Urinary bladder (tissue), 4 donors: ENCODE measurements around the gene SLC17A3. TPM values are rescaled to one million over a fixed set of nuclear protein-coding genes. Genes with fewer than 3 reads are reported as not detected.

Experiments
- DNase-seq: peaks from one replicate; pipeline ENCODE4 v3.0.0-alpha.2; 2015; ENCODE audit errors: extremely low spot score
- H3K27ac ChIP-seq: one replicate; pipeline ENCODE4 v1.5.1; 2013; ENCODE audit warnings: low read depth, mild to moderate bottlenecking, moderate library complexity
- H3K36me3 ChIP-seq: one replicate; pipeline ENCODE4 v1.6.1; 2013; ENCODE audit warnings: mild to moderate bottlenecking, moderate library complexity; ENCODE audit not compliant: insufficient read depth
- H3K4me1 ChIP-seq: one replicate; pipeline ENCODE4 v1.6.1; 2013; ENCODE audit warnings: mild to moderate bottlenecking, moderate library complexity; ENCODE audit not compliant: insufficient read depth
- H3K4me3 ChIP-seq: one replicate; pipeline ENCODE4 v1.5.1; 2013; ENCODE audit warnings: low read depth, low read length
- WGBS: extraction: QIAGEN DNeasy Blood & Tissue Kit; methylation state at CpG from one replicate; pipeline ENCODE4 v1.1.7; 2013; 5-methylcytosine and 5-hydroxymethylcytosine counted together
- polyA plus RNA-seq: library from polyadenylated mRNA; stranded (reverse); fragments of 200-250 nt; gene quantifications from one replicate; pipeline ENCODE4 v1.2.3, GENCODE V29; 2013
- total RNA-seq: library from RNA; depleted of rRNA; stranded (reverse); fragments of >200 nt; gene quantifications from one replicate; pipeline ENCODE4 v1.2.3, GENCODE V29; 2014
- donor health status: healthy with polysubstance abuse.
- donor health status: healthy.

The SLC17A3 gene
- total and polyA plus RNA-seq, 2 donors, result not detected

GRCh38 chr6:25880601-25881000 lies 6.6 kb upstream of the SLC17A3 start:
- Histone ChIP-seq H3K4me1 (no peaks in the 10 kb centered on the region), H3K27ac (no peak overlapping the region), H3K36me3 (no peaks in the 10 kb centered on the region), H3K4me3 (no peak overlapping the region)
- no peak for DNase-seq
- WGBS, result 84% methylated on average over 4 of the region's 4 CpGs

- no peak for DNase-seq
- Histone ChIP-seq H3K4me1 (no peaks in the 10 kb centered on the region), H3K27ac (no peak overlapping the region), H3K4me3 (no peak overlapping the region), H3K36me3 (no peaks in the 10 kb centered on the region)
- 94% methylated on average over 2 of the region's 2 CpGs for WGBS
Measured at GRCh38 chr6:25878721-25879322, 4.8 kb upstream of the SLC17A3 start.

GRCh38 chr6:25875926-25876602 lies 2.0 kb upstream of the SLC17A3 start:
- 65% methylated on average over 3 of the region's 3 CpGs for WGBS
- H3K4me1 ChIP-seq, result no peaks in the 10 kb centered on the region
- no peak for DNase-seq
- H3K27ac ChIP-seq, result no peak overlapping the region
- no peaks in the 10 kb centered on the region for H3K36me3 ChIP-seq
- no peak overlapping the region for H3K4me3 ChIP-seq

DNA sequence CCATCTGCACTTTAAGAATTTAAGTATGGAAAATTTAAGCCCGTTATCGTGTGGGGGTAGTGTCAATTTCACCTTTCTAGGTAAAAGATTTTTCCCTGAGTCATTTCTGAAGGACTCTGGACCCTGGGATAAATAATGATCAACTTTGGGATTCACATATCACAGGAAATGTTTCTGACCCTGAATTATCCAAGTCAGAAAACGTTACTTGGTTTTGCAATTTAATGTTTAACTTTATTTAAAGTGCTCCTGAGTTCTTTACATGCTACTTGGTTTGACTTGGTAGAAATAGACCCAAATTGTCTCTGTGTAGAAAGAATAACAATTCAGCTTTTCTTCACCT lies 1.5 kb upstream of the SLC17A3 start:
- Histone ChIP-seq H3K4me3 (no peak overlapping the region), H3K4me1 (no peaks in the 10 kb centered on the region), H3K36me3 (no peaks in the 10 kb centered on the region), H3K27ac (no peak overlapping the region)
- DNase-seq, result no peak
- WGBS, result 70% methylated on average over 3 of the region's 3 CpGs

- Histone ChIP-seq H3K4me3 (no peak overlapping the region), H3K27ac (no peak overlapping the region), H3K36me3 (no peaks in the 10 kb centered on the region), H3K4me1 (no peaks in the 10 kb centered on the region)
- 84% methylated on average over 3 of the region's 3 CpGs for WGBS
- DNase-seq, result no peak
Measured at GRCh38 chr6:25874822-25875562, 949 bp upstream of the SLC17A3 start.

GRCh38 chr6:25872814-25873213 lies 1.2 kb downstream of the SLC17A3 start:
- no peaks in the 10 kb centered on the region for H3K4me1 ChIP-seq
- H3K4me3 ChIP-seq, result no peak overlapping the region
- no peak overlapping the region for H3K27ac ChIP-seq
- no peak for DNase-seq
- no peaks in the 10 kb centered on the region for H3K36me3 ChIP-seq
- WGBS, result 95% methylated on average over 1 of the region's 1 CpG

DNA sequence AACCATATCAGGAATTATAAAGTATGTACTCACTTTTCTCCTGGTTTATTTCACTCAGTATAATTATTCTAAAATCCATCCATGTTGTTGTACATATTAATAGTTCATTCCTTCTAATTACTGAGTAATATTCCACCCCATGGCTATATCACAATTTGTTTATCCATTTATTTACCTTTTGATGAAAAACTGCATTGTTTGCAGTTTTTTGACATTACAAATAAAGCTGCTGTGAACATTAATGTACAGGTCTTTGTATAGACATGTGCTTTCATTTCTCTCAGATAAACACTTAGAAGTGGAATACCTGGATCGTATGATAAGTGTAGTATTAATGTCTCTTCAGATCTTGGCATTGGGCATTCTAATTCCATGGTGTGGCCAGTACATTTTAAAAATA lies 4.2 kb downstream of the SLC17A3 start:
- Histone ChIP-seq H3K27ac (no peak overlapping the region), H3K4me1 (no peaks in the 10 kb centered on the region), H3K4me3 (no peak overlapping the region), H3K36me3 (no peaks in the 10 kb centered on the region)
- 71% methylated on average over 1 of the region's 1 CpG for WGBS
- no peak for DNase-seq

DNA sequence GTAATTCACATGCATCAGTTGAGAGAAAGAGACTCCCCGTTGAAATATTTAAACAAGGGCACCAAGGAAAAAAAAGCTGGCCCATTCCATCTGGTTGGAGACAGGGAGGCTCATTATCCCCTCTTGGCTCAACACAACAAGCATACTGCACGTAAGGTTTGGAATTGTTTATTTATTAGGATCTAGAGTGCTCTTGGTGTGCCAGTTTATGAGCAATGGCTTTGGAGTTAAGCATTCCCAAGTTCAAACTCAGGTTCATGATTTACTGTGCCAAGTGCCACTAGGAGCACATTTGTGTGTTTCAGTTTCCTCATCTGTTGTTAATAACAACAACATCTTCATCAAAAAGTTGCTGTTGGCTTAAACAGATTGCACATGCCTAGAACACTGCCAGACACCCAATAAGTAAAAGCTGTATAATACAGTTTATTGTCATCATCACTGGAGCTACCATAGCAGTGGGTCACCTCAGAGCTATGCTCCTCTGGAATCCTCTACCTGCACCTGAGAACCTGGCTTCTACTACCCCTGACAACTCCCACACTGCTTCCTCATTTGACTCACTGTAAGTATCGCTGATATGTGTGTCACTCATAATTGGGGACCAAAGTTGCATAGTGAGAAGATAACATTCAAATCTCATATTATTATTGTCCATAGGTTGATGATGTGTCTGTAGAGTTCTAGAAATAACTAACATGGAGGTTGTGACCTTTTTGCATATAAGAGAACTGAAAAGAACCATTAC lies 5.4 kb downstream of the SLC17A3 start:
- 61% methylated on average over 3 of the region's 3 CpGs for WGBS
- no peak for DNase-seq
- Histone ChIP-seq H3K27ac (no peak overlapping the region), H3K4me3 (no peak overlapping the region), H3K36me3 (no peaks in the 10 kb centered on the region), H3K4me1 (no peaks in the 10 kb centered on the region)

GRCh38 chr6:25866011-25866410 lies 8.0 kb downstream of the SLC17A3 start:
- H3K4me1 ChIP-seq, result no peaks in the 10 kb centered on the region
- H3K4me3 ChIP-seq, result no peak overlapping the region
- H3K27ac ChIP-seq, result no peak overlapping the region
- DNase-seq, result no peak
- no peaks in the 10 kb centered on the region for H3K36me3 ChIP-seq
- 47% methylated on average over 3 of the region's 3 CpGs for WGBS

GRCh38 chr6:25863360-25863759 lies 10.7 kb downstream of the SLC17A3 start:
- DNase-seq, result peak; percentile 11
- Histone ChIP-seq H3K27ac (no peak overlapping the region), H3K36me3 (no peaks in the 10 kb centered on the region), H3K4me3 (no peak overlapping the region), H3K4me1 (no peaks in the 10 kb centered on the region)
- 70% methylated on average over 2 of the region's 2 CpGs for WGBS

DNA sequence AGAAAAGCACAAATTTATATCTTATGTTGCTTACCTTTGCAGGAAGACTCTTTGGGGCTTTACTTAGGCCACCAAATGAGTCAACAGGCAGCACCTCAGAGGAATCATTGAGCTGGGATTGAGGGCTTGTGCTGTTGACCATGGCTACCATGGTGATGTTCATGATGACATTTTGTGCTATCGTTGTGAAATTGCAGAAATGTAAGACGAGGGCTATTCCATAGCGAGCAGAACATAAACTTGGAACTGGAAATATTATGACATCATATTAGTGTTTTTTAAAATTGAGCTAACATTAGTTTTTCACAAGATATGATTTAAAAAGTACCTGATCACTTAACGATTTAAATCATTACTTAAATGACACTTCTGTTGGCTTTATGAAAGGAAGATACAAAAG lies 11.8 kb downstream of the SLC17A3 start:
- Histone ChIP-seq H3K36me3 (no peaks in the 10 kb centered on the region), H3K27ac (no peak overlapping the region), H3K4me1 (no peaks in the 10 kb centered on the region), H3K4me3 (no peak overlapping the region)
- DNase-seq, result no peak
- 84% methylated on average over 4 of the region's 4 CpGs for WGBS

- DNase-seq, result no peak
- Histone ChIP-seq H3K4me3 (no peak overlapping the region), H3K36me3 (no peaks in the 10 kb centered on the region), H3K4me1 (no peaks in the 10 kb centered on the region), H3K27ac (no peak overlapping the region)
Measured at GRCh38 chr6:25852756-25853155, 21.3 kb downstream of the SLC17A3 start.

DNA sequence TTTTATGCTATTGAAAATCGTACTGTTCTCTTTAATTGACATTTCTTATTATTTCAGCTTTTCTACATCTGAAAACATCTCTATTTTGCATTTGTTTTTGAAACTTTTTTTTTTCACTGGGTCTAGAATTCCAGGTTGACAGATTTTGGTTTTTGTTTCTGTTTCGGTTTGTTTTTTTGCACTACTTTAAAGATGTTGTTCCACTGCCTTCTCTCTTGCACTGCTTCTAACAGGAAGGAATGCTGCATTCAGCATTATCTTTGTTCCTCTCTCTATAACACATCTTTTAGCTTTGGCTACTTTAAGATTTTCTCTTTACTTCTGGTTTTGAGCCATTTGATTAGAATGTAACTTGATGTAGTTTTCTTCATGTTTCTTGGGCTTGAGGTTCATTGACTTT lies 22.1 kb downstream of the SLC17A3 start:
- no peak for DNase-seq
- Histone ChIP-seq H3K4me1 (no peaks in the 10 kb centered on the region), H3K4me3 (no peak overlapping the region), H3K27ac (no peak overlapping the region), H3K36me3 (no peaks in the 10 kb centered on the region)
- 58% methylated on average over 2 of the region's 2 CpGs for WGBS

DNA sequence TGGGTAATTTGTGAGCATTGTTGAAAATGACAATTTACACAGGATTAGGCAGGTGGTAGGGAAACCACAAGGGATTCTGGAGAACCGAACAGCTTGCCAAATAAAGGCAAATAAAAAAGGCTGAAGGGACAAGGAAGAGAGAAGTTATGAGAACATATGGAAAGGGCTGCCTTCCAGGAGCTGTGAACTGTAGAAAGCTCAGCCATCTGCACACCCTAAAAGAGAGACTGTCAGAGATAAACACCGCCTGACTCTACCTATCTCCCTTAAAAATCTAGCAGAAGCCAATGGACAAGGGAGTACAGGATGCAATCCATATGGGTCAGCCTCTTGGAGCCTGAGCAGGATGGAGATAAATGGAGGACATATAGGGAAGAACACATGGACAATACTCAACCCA lies 29.5 kb downstream of the SLC17A3 start:
- no peak overlapping the region for H3K27ac ChIP-seq
- DNase-seq, result no peak
- 53% methylated on average over 2 of the region's 2 CpGs for WGBS
- no peaks in the 10 kb centered on the region for H3K4me1 ChIP-seq
- no peak overlapping the region for H3K4me3 ChIP-seq
- H3K36me3 ChIP-seq, result no peaks in the 10 kb centered on the region
